Endothelial cell of umbilical vein (primary cell): Measurements from ENCODE around the gene RAD51B.

ENCODE experiments used
- CTCF ChIP-seq, 2 donors: IDR thresholded peaks; 1 replicate in 1 of 2; 2 replicates in 1 of 2; pipeline ENCODE4 v1.5.1; 2011; ENCODE audit warnings: low read length in 2 of 2, mild to moderate bottlenecking in 2 of 2, moderate library complexity in 2 of 2, control low read depth in 1 of 2, inconsistent platforms in 1 of 2, low read depth in 1 of 2; ENCODE audit not compliant: insufficient read depth in 1 of 2; ENCODE audit errors: extremely low read depth in 1 of 2
- EZH2 ChIP-seq: IDR thresholded peaks from 2 replicates; pipeline ENCODE4 v1.6.1; 2012; ENCODE audit warnings: borderline replicate concordance, low read depth, mild to moderate bottlenecking, moderate library complexity, low read length, inconsistent platforms; ENCODE audit not compliant: severe bottlenecking
- FOS ChIP-seq: IDR thresholded peaks from 2 replicates; pipeline ENCODE4 v1.6.1; 2011; ENCODE audit warnings: mild to moderate bottlenecking, low read length, moderate library complexity, borderline replicate concordance; ENCODE audit not compliant: insufficient read depth
- GATA2 ChIP-seq: IDR thresholded peaks from 2 replicates; pipeline ENCODE4 v1.7.0; 2011; ENCODE audit warnings: low read depth, mild to moderate bottlenecking, moderate library complexity, mixed read lengths, low read length; ENCODE audit not compliant: insufficient read length, insufficient read depth
- MAX ChIP-seq: IDR thresholded peaks from 2 replicates; pipeline ENCODE4 v1.6.1; 2011; ENCODE audit not compliant: insufficient read depth, insufficient read length
- MYC ChIP-seq: IDR thresholded peaks from one replicate; pipeline ENCODE4 v1.6.1; 2011; ENCODE audit warnings: mild to moderate bottlenecking, low read depth, low read length
- POLR2A ChIP-seq: IDR thresholded peaks from 2 replicates; pipeline ENCODE4 v1.6.1; 2012; ENCODE audit warnings: low read depth, mild to moderate bottlenecking, control low read depth, low read length
- POLR2AphosphoS5 ChIP-seq: IDR thresholded peaks from 2 replicates; pipeline ENCODE4 v1.6.1; 2012; ENCODE audit warnings: low read depth, mild to moderate bottlenecking, control low read depth, low read length, moderate library complexity; ENCODE audit not compliant: insufficient read depth

DNA sequence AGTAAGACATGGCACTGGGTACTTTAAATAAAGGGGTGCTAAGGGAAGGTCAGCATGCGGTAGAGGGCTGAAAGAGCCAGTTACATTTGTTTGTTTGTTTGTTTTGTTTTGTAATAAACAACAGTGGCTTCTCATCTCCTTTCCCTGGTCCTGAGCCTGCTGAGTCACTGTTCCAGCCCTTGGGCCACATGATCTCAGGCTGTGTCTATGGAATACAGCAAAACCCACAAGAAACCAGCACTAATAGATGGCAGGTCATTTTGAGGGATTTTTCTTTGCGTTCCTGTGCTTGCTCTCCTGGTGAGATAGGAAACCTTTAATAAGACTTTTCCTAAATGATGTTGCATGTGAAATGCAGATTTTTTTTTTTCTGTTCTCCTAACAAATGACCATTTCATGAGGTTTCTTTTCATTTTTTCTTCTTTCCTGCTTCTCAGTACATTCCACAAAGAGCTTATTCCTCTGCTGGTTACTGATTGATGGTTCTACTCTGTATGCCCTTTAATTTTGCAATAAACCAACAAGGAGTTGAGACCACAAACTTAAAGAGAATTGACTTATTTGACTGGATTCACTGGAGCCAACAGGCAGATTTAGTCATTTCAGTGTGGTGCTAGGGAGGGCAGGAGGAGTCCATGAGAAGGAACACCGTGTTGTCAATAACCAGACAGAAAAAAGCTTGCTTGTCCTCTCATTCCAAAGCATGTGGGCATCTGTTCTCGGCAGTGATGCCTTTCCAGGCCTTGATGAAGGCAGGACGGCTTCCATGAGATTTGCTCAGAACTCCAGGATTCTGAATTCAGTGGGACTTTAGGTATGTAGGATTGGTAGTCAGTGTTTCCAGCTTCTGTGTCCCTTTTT, 459.2 kb downstream of the RAD51B start:
- TF ChIP-seq POLR2AphosphoS5, result no peak
- TF ChIP-seq POLR2A, result no peak
- TF ChIP-seq FOS, result peak; percentile 7
- TF ChIP-seq CTCF (IDR thresholded peaks at IDR 0.05; ENCODE audit: extremely low read depth in 1 of 2, insufficient read depth in 1 of 2, low read depth in 1 of 2, low read length in 2 of 2), result no peak
- no peak for TF ChIP-seq MAX
- no peak for TF ChIP-seq EZH2
- TF ChIP-seq GATA2, result no peak
- no peak for TF ChIP-seq MYC
